Psoas muscle (tissue), 8 donors: Measurements from ENCODE around the gene RACK1. TPM values are rescaled to one million over a fixed set of nuclear protein-coding genes. Genes with fewer than 3 reads are reported as not detected.
"Not testable (repeated sequence)": the region's sequence is repeated elsewhere in the genome, so short reads cannot be mapped to it uniquely, and the experiment has no call there.

Experiments
- ATAC-seq, 4 donors: fragments of 200-7000 bp; cut with Tn5 transposase; one replicate each; pipeline ENCODE4 v1.9.1; 2020; ENCODE audit warnings: moderate library complexity in 3 of 4, mild to moderate bottlenecking in 2 of 4
- DNase-seq, 2 donors: peaks; one replicate each; pipeline ENCODE4 v3.0.0-alpha.2; 2020
- H3K27ac ChIP-seq: fragments of 200-600 bp; one replicate; pipeline ENCODE4 v1.8.0; 2022
- H3K27me3 ChIP-seq, 3 donors: fragments of 200-600 bp in 1 of 3; one replicate each; pipeline versions ENCODE4 v1.6.1 to v1.8.0; 2013 to 2022; ENCODE audit warnings: low read length in 2 of 3, mild to moderate bottlenecking in 2 of 3, moderate library complexity in 1 of 3; ENCODE audit not compliant: insufficient read depth in 3 of 3
- H3K36me3 ChIP-seq, 2 donors: fragments of 200-600 bp in 1 of 2; one replicate each; pipeline versions ENCODE4 v1.6.1 to v1.8.0; 2013 to 2022; ENCODE audit warnings: low read depth in 1 of 2, mild to moderate bottlenecking in 1 of 2, moderate library complexity in 1 of 2; ENCODE audit not compliant: insufficient read depth in 1 of 2
- H3K4me1 ChIP-seq: fragments of 200-600 bp; one replicate; pipeline ENCODE4 v1.8.0; 2022
- H3K4me3 ChIP-seq: fragments of 200-600 bp; one replicate; pipeline ENCODE4 v1.8.0; 2022; ENCODE audit warnings: mild to moderate bottlenecking
- H3K9me3 ChIP-seq: fragments of 200-600 bp; one replicate; pipeline ENCODE4 v1.8.0; 2022
- WGBS, 3 donors: extraction: QIAGEN DNeasy Blood & Tissue Kit; methylation state at CpG; one replicate each; pipeline versions ENCODE4 v1.1.6 to v1.1.7; 2013; 5-methylcytosine and 5-hydroxymethylcytosine counted together
- intact Hi-C, 2 donors: fragments of 100-400 bp; cut with DNase I; formaldehyde crosslinking; loops; one replicate each; pipeline versions ENCODE4 v1.11.0 to v1.14.2; 2022
- polyA plus RNA-seq, 3 donors: library from polyadenylated mRNA; stranded (reverse); fragments of 200-250 nt; gene quantifications; one replicate each; pipeline ENCODE4 v1.2.3, GENCODE V29; 2013
- total RNA-seq, 4 donors: library from RNA; stranded (reverse); fragmentation: NEBNext Ultra II Directional in 2 of 4; extraction: Animal tissue kit (Norgen Biotek cat#: 25700) in 2 of 4; gene quantifications; one replicate each; pipeline versions ENCODE4 v1.2.1 to v1.2.4, GENCODE V29; 2021 to 2023
- TF ChIP-seq, protein P1 (sequence below): fragments of 200-600 bp; IDR thresholded peaks from one replicate; pipeline ENCODE4 v1.8.0; 2022; ENCODE audit warnings: antibody characterized with exemption
- donor health status: healthy with polysubstance abuse.
- donor health status: DM: no; HTN: no; CAD: no; lungs with moderate emphysema.
- donor health status: Bipolar disorder and iron deficiency.
- donor health status: healthy.
- donor health status: DM: yes; HTN: yes; CAD: no.
- donor health status: DM: no; HTN: no; CAD: no.
- donor health status: DM: no; HTN: no; CAD: no.
- donor health status: DM: yes; HTN: yes; CAD: no.

Gene RACK1
- total and polyA plus RNA-seq, 7 donors, result 832 to 3,660 (median 1,110) TPM

GRCh38 chr5:181271081-181271480, 27.4 kb upstream of the RACK1 start:
- peaks cover 0 to 10% of the 10 kb centered on the region in 2 donors for H3K36me3 ChIP-seq
- no peaks in the 10 kb centered on the region for H3K4me1 ChIP-seq
- H3K27ac ChIP-seq, result no peak overlapping the region
- 86 to 93% (median 89%) methylated on average over 3 of the region's 3 CpGs for WGBS, 3 donors
- DNase-seq (no peak), ATAC-seq (no peak)
- no peak overlapping the region for H3K4me3 ChIP-seq
- intact Hi-C loops, result no loop called here
- TF ChIP-seq, protein P1, sequence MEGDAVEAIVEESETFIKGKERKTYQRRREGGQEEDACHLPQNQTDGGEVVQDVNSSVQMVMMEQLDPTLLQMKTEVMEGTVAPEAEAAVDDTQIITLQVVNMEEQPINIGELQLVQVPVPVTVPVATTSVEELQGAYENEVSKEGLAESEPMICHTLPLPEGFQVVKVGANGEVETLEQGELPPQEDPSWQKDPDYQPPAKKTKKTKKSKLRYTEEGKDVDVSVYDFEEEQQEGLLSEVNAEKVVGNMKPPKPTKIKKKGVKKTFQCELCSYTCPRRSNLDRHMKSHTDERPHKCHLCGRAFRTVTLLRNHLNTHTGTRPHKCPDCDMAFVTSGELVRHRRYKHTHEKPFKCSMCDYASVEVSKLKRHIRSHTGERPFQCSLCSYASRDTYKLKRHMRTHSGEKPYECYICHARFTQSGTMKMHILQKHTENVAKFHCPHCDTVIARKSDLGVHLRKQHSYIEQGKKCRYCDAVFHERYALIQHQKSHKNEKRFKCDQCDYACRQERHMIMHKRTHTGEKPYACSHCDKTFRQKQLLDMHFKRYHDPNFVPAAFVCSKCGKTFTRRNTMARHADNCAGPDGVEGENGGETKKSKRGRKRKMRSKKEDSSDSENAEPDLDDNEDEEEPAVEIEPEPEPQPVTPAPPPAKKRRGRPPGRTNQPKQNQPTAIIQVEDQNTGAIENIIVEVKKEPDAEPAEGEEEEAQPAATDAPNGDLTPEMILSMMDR, result no peak
- H3K27me3 ChIP-seq, result no peaks in the 10 kb centered on the region
- H3K9me3 ChIP-seq, result no peaks in the 10 kb centered on the region

DNA sequence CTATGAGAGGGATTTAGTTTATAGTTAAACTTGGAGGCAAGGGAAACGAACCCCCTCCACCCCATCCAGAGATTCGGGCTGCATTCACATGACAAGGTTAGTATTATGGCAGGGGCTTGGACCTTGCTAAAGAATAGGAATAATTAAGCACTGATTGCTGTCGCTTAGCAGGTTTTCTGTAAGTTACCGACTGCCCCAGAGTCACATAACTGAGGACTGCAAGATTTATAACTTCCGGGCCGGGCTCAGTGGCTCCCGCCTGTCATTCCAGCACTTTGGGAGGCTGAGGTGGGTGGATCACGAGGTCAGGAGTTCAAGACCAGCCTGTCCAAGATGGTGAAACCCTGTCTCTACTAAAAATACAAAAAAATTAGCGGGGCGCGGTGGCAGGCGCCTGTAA, 24.2 kb upstream of the RACK1 start:
- peaks cover 0 to 23% of the 10 kb centered on the region in 2 donors for H3K36me3 ChIP-seq
- H3K27me3 ChIP-seq, DNase-seq, intact Hi-C loops, ATAC-seq, H3K4me3 ChIP-seq, H3K4me1 ChIP-seq, H3K9me3 ChIP-seq, H3K27ac ChIP-seq: not testable (repeated sequence)
- WGBS, 3 donors, result 78 to 85% (median 79%) methylated on average over 12 of the region's 12 CpGs

- ATAC-seq, H3K4me1 ChIP-seq, H3K27ac ChIP-seq, H3K9me3 ChIP-seq, H3K4me3 ChIP-seq, intact Hi-C loops, DNase-seq, H3K27me3 ChIP-seq: not testable (repeated sequence)
- H3K36me3 ChIP-seq, result peaks cover 0 to 21% of the 10 kb centered on the region in 2 donors
- WGBS, 3 donors, result 55 to 67% (median 65%) methylated on average over 8 of the region's 8 CpGs
Observed at GRCh38 chr5:181267291-181267904, 23.7 kb upstream of the RACK1 start.

GRCh38 chr5:181265092-181265671, 21.5 kb upstream of the RACK1 start:
- no peaks in the 10 kb centered on the region for H3K9me3 ChIP-seq
- no peak overlapping the region for H3K27ac ChIP-seq
- H3K4me3 ChIP-seq, result no peak overlapping the region
- H3K36me3 ChIP-seq, result peaks cover 0 to 14% of the 10 kb centered on the region in 2 donors
- TF ChIP-seq, protein P1, result no peak
- intact Hi-C loops, result no loop called here
- DNase-seq (no peak), ATAC-seq (no peak)
- H3K27me3 ChIP-seq, result no peaks in the 10 kb centered on the region
- WGBS, 3 donors, result 68 to 74% (median 69%) methylated on average over 15 to 18 of the region's 18 CpGs
- H3K4me1 ChIP-seq, result peaks cover 10% of the 10 kb centered on the region

GRCh38 chr5:181263633-181264032, 19.9 kb upstream of the RACK1 start:
- Histone ChIP-seq H3K27ac (no peak overlapping the region), H3K4me3 (no peak overlapping the region), H3K4me1 (peaks cover 25% of the 10 kb centered on the region), H3K36me3 (peaks cover 0 to 14% of the 10 kb centered on the region in 2 donors), H3K9me3 (no peaks in the 10 kb centered on the region), H3K27me3 (no peaks in the 10 kb centered on the region)
- 64 to 77% (median 71%) methylated on average over 5 of the region's 5 CpGs for WGBS, 3 donors
- TF ChIP-seq, protein P1, result no peak
- intact Hi-C loops, result loop anchor here in 1 of 2 donors (5.0 kb wide), 1 partner anchor 76 kb away; no protein-coding TSS in a partner anchor
- ATAC-seq (no peak), DNase-seq (no peak)
